Nephron progenitor cell (in vitro differentiated cells): ENCODE measurements around the gene TMEM131L.
A peak's percentile ranks its signal among the peaks of the same experiment; 100 is the strongest.
"Not testable (repeated sequence)": the region's sequence is repeated elsewhere in the genome, so short reads cannot be mapped to it uniquely, and the experiment has no call there.

ENCODE experiments used
- DNase-seq: peaks from one replicate; pipeline ENCODE4 v3.0.0; 2021
- H3K27ac Mint-ChIP-seq: 2 replicates; pipeline ENCODE4 v1.8.0; 2021; ENCODE audit warnings: mild to moderate bottlenecking, moderate library complexity, mixed read lengths
- H3K27me3 Mint-ChIP-seq: 2 replicates; pipeline ENCODE4 v1.8.0; 2021; ENCODE audit warnings: mild to moderate bottlenecking, low read depth, mixed read lengths; ENCODE audit not compliant: poor library complexity
- H3K36me3 Mint-ChIP-seq: 2 replicates; pipeline ENCODE4 v1.8.0; 2021; ENCODE audit warnings: low read depth, mixed read lengths
- H3K4me1 Mint-ChIP-seq: 2 replicates; pipeline ENCODE4 v1.8.0; 2021; ENCODE audit warnings: mixed read lengths
- H3K4me3 Mint-ChIP-seq: 2 replicates; pipeline ENCODE4 v1.8.0; 2021; ENCODE audit warnings: mild to moderate bottlenecking, moderate library complexity, mixed read lengths
- H3K9me3 Mint-ChIP-seq: 2 replicates; pipeline ENCODE4 v1.8.0; 2021; ENCODE audit warnings: mild to moderate bottlenecking, moderate library complexity, mixed read lengths
- CTCF ChIP-seq: fragments of 200-600 bp; sonication (generic); IDR thresholded peaks from 2 replicates; pipeline ENCODE4 v1.5.0; 2021; ENCODE audit warnings: antibody characterized with exemption

The TMEM131L gene

GRCh38 chr4:153556435-153556815 lies 90.3 kb downstream of the TMEM131L start:
- Mint-ChIP-seq H3K27me3 (no peaks in the 10 kb centered on the region), H3K4me1 (peaks cover 11% of the 10 kb centered on the region), H3K36me3 (peaks cover 52% of the 10 kb centered on the region), H3K4me3 (no peak overlapping the region), H3K9me3 (peaks cover 8% of the 10 kb centered on the region), H3K27ac (no peak overlapping the region)
- TF ChIP-seq CTCF, result no peak
- DNase-seq, result no peak

GRCh38 chr4:153560908-153561307 lies 94.7 kb downstream of the TMEM131L start:
- H3K27ac Mint-ChIP-seq, result no peak overlapping the region
- no peaks in the 10 kb centered on the region for H3K27me3 Mint-ChIP-seq
- H3K4me1 Mint-ChIP-seq, result peaks cover 9% of the 10 kb centered on the region
- H3K4me3 Mint-ChIP-seq, result no peak overlapping the region
- H3K9me3 Mint-ChIP-seq, result peaks cover 16% of the 10 kb centered on the region
- no peak for TF ChIP-seq CTCF
- peaks cover 81% of the 10 kb centered on the region for H3K36me3 Mint-ChIP-seq
- no peak for DNase-seq

- H3K36me3 Mint-ChIP-seq, result peaks cover 60% of the 10 kb centered on the region
- peak overlapping the region; percentile 54 for H3K27ac Mint-ChIP-seq
- H3K4me1 Mint-ChIP-seq, result peaks cover 23% of the 10 kb centered on the region
- no peaks in the 10 kb centered on the region for H3K27me3 Mint-ChIP-seq
- no peak for TF ChIP-seq CTCF
- peaks cover 16% of the 10 kb centered on the region for H3K9me3 Mint-ChIP-seq
- no peak overlapping the region for H3K4me3 Mint-ChIP-seq
- no peak for DNase-seq
These were observed 98.7 kb downstream of the TMEM131L start for GRCh38 chr4:153564630-153565525.

- Mint-ChIP-seq H3K4me1 (peaks cover 23% of the 10 kb centered on the region), H3K36me3 (peaks cover 42% of the 10 kb centered on the region), H3K27me3 (no peaks in the 10 kb centered on the region), H3K4me3 (no peak overlapping the region), H3K27ac (no peak overlapping the region), H3K9me3 (peaks cover 5% of the 10 kb centered on the region)
- no peak for TF ChIP-seq CTCF
- no peak for DNase-seq
These were observed 100.5 kb downstream of the TMEM131L start for GRCh38 chr4:153566631-153567150.

- not testable (repeated sequence) for DNase-seq, H3K4me3 Mint-ChIP-seq, H3K9me3 Mint-ChIP-seq, H3K27me3 Mint-ChIP-seq
- peaks cover 23% of the 10 kb centered on the region for H3K4me1 Mint-ChIP-seq
- peaks cover 35% of the 10 kb centered on the region for H3K36me3 Mint-ChIP-seq
- peak overlapping the region; percentile 38 for H3K27ac Mint-ChIP-seq
These were observed 101.5 kb downstream of the TMEM131L start for GRCh38 chr4:153567660-153568059.

- no peak for TF ChIP-seq CTCF
- H3K27me3 Mint-ChIP-seq, result no peaks in the 10 kb centered on the region
- peaks cover 13% of the 10 kb centered on the region for H3K36me3 Mint-ChIP-seq
- no peak overlapping the region for H3K27ac Mint-ChIP-seq
- peaks cover 14% of the 10 kb centered on the region for H3K4me1 Mint-ChIP-seq
- H3K9me3 Mint-ChIP-seq, result no peaks in the 10 kb centered on the region
- no peak for DNase-seq
- H3K4me3 Mint-ChIP-seq, result no peak overlapping the region
These were observed 104.2 kb downstream of the TMEM131L start for GRCh38 chr4:153570228-153570973.
